Osteocyte (in vitro differentiated cells): ENCODE results near the gene CTDSPL2. TPM values are rescaled to one million over a fixed set of nuclear protein-coding genes. Genes with fewer than 3 reads are reported as not detected.

ENCODE experiments used
- DNase-seq: peaks from one replicate; pipeline ENCODE4 v3.0.0; 2021; ENCODE audit warnings: mixed read lengths; ENCODE audit not compliant: unreplicated experiment; ENCODE audit errors: extremely low spot score
- H3K27ac Mint-ChIP-seq: one replicate; pipeline ENCODE4 v1.8.0; 2021; ENCODE audit warnings: mild to moderate bottlenecking, mixed read lengths; ENCODE audit not compliant: unreplicated experiment
- H3K27me3 Mint-ChIP-seq: one replicate; pipeline ENCODE4 v1.8.0; 2021; ENCODE audit warnings: mixed read lengths; ENCODE audit not compliant: unreplicated experiment
- H3K36me3 Mint-ChIP-seq: one replicate; pipeline ENCODE4 v1.8.0; 2021; ENCODE audit warnings: mixed read lengths; ENCODE audit not compliant: unreplicated experiment
- H3K4me1 Mint-ChIP-seq: one replicate; pipeline ENCODE4 v1.8.0; 2021; ENCODE audit warnings: mixed read lengths; ENCODE audit not compliant: unreplicated experiment
- H3K4me3 Mint-ChIP-seq: one replicate; pipeline ENCODE4 v1.8.0; 2021; ENCODE audit warnings: mild to moderate bottlenecking, moderate library complexity, mixed read lengths; ENCODE audit not compliant: unreplicated experiment
- H3K9me3 Mint-ChIP-seq: one replicate; pipeline ENCODE4 v1.8.0; 2021; ENCODE audit warnings: mixed read lengths; ENCODE audit not compliant: unreplicated experiment
- total RNA-seq: library from RNA; stranded (reverse); gene quantifications from 2 replicates; pipeline ENCODE4 v1.2.1, GENCODE V29; 2021
- TF ChIP-seq, protein P1 (sequence below): fragments of 200-600 bp; sonication (generic); IDR thresholded peaks from 2 replicates; pipeline ENCODE4 v1.5.0; 2021; ENCODE audit warnings: antibody characterized with exemption, mild to moderate bottlenecking, moderate library complexity

CTDSPL2 gene
- total RNA-seq, 1 donor from 2014 or later = 53.3 TPM

- TF ChIP-seq, protein P1, sequence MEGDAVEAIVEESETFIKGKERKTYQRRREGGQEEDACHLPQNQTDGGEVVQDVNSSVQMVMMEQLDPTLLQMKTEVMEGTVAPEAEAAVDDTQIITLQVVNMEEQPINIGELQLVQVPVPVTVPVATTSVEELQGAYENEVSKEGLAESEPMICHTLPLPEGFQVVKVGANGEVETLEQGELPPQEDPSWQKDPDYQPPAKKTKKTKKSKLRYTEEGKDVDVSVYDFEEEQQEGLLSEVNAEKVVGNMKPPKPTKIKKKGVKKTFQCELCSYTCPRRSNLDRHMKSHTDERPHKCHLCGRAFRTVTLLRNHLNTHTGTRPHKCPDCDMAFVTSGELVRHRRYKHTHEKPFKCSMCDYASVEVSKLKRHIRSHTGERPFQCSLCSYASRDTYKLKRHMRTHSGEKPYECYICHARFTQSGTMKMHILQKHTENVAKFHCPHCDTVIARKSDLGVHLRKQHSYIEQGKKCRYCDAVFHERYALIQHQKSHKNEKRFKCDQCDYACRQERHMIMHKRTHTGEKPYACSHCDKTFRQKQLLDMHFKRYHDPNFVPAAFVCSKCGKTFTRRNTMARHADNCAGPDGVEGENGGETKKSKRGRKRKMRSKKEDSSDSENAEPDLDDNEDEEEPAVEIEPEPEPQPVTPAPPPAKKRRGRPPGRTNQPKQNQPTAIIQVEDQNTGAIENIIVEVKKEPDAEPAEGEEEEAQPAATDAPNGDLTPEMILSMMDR = no peak
- peaks cover 8% of the 10 kb centered on the region for H3K36me3 Mint-ChIP-seq
- no peaks in the 10 kb centered on the region for H3K27me3 Mint-ChIP-seq
- no peak overlapping the region for H3K4me3 Mint-ChIP-seq
- H3K4me1 Mint-ChIP-seq = peaks cover 14% of the 10 kb centered on the region
- no peak overlapping the region for H3K27ac Mint-ChIP-seq
- H3K9me3 Mint-ChIP-seq = no peaks in the 10 kb centered on the region
- DNase-seq = no peak
Observed at GRCh38 chr15:44532689-44533088, 105.3 kb downstream of the CTDSPL2 start.

- H3K27me3 Mint-ChIP-seq = no peaks in the 10 kb centered on the region
- H3K27ac Mint-ChIP-seq = peak overlapping the region; percentile 42
- no peak for DNase-seq
- peak overlapping the region; percentile 86 for H3K4me3 Mint-ChIP-seq
- TF ChIP-seq, protein P1 = no peak
- H3K9me3 Mint-ChIP-seq = no peaks in the 10 kb centered on the region
- peaks cover 11% of the 10 kb centered on the region for H3K36me3 Mint-ChIP-seq
- peaks cover 25% of the 10 kb centered on the region for H3K4me1 Mint-ChIP-seq
Observed at GRCh38 chr15:44535092-44535491, 107.7 kb downstream of the CTDSPL2 start.

DNA sequence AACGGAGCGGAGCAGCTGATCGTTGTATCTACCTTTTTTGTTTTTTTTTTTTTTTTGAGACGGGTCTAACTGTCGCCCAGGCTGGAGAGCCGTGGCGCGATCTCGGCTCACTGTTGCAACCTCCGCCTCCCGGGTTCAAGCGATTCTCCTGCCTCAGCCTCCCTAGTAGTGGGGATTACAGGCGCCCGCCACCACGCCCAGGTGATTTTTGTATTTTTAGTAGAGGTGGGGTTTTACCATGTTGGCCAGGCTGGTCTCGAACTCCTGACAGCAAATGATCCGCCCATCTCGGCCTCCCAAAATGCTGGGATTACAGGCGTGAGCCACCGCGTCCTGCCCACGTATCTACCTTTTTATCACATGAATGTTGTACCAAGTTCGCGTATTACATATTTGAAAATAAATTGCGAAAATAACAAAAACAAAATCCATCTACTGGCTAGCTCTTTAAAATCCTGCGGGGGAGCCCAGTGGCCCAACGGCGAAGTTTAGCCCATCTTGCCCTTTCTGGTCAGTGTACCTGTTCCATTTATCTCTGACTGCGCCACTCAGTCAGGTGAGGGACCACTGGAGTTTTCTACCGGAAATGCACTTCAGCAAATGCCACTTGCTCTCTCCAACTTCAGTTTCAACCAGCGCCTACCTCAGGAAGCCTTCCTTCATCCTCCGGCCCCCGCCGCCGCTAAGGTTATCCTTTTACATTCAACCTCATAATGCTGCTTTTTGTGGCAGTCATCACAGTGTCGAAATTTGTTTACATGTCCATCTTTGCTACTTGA, 108.3 kb downstream of the CTDSPL2 start:
- peaks cover 29% of the 10 kb centered on the region for H3K4me1 Mint-ChIP-seq
- no peaks in the 10 kb centered on the region for H3K9me3 Mint-ChIP-seq
- peak; percentile 53 for DNase-seq
- H3K27me3 Mint-ChIP-seq = no peaks in the 10 kb centered on the region
- TF ChIP-seq, protein P1 = no peak
- H3K36me3 Mint-ChIP-seq = peaks cover 12% of the 10 kb centered on the region
- peak overlapping the region; percentile 96 for H3K27ac Mint-ChIP-seq
- peak overlapping the region; percentile 86 for H3K4me3 Mint-ChIP-seq

GRCh38 chr15:44536302-44536961, 109.0 kb downstream of the CTDSPL2 start:
- peak overlapping the region; percentile 86 for H3K4me3 Mint-ChIP-seq
- peaks cover 14% of the 10 kb centered on the region for H3K36me3 Mint-ChIP-seq
- H3K27ac Mint-ChIP-seq = peak overlapping the region; percentile 96
- TF ChIP-seq, protein P1 = peak; percentile 64
- no peaks in the 10 kb centered on the region for H3K9me3 Mint-ChIP-seq
- no peaks in the 10 kb centered on the region for H3K27me3 Mint-ChIP-seq
- DNase-seq = peak; percentile 96
- H3K4me1 Mint-ChIP-seq = peaks cover 36% of the 10 kb centered on the region
